MM.1S (cell line): ENCODE measurements around the gene HCAR2.

ENCODE experiments used
- DNase-seq: peaks from one replicate; pipeline ENCODE4 v3.0.0-alpha.2; 2015
- H2AFZ ChIP-seq: fragments of 300-600 bp; sonication (generic); 2 replicates; pipeline ENCODE4 v1.6.0; 2016; ENCODE audit warnings: antibody characterized with exemption, low read length
- H3F3A ChIP-seq: fragments of 300-600 bp; sonication (generic); 2 replicates; pipeline ENCODE4 v1.6.1; 2016; ENCODE audit warnings: mild to moderate bottlenecking, antibody characterized with exemption, low read length, moderate library complexity, mixed read lengths; ENCODE audit not compliant: insufficient read depth
- H3K27ac ChIP-seq: fragments of 300-600 bp; sonication (generic); 2 replicates; pipeline ENCODE4 v1.5.1; 2016; ENCODE audit warnings: mild to moderate bottlenecking, low read length
- H3K27me3 ChIP-seq: fragments of 300-600 bp; sonication (generic); replicated peaks from 2 replicates; pipeline ENCODE4 v1.6.0; 2016; ENCODE audit warnings: low read length; ENCODE audit not compliant: insufficient read depth
- H3K36me3 ChIP-seq: fragments of 300-600 bp; sonication (generic); replicated peaks from 2 replicates; pipeline ENCODE4 v1.6.1; 2016; ENCODE audit warnings: mild to moderate bottlenecking, low read length, mixed read lengths; ENCODE audit not compliant: insufficient read depth
- H3K4me1 ChIP-seq: fragments of 300-600 bp; sonication (generic); 2 replicates; pipeline ENCODE4 v1.6.1; 2016; ENCODE audit warnings: low read length, mixed read lengths
- H3K4me2 ChIP-seq: fragments of 300-600 bp; sonication (generic); 2 replicates; pipeline ENCODE4 v1.6.0; 2016; ENCODE audit warnings: low read depth, low read length
- H3K4me3 ChIP-seq: fragments of 300-600 bp; sonication (generic); 2 replicates; pipeline ENCODE4 v1.5.1; 2016; ENCODE audit warnings: low read length, mixed read lengths
- H3K79me2 ChIP-seq: fragments of 300-600 bp; sonication (generic); 2 replicates; pipeline ENCODE4 v1.6.1; 2016; ENCODE audit warnings: mixed run types, low read length, mixed read lengths
- H3K9ac ChIP-seq: fragments of 300-600 bp; sonication (generic); 2 replicates; pipeline ENCODE4 v1.6.1; 2016; ENCODE audit warnings: low read length, mixed read lengths
- H3K9me2 ChIP-seq: fragments of 300-600 bp; sonication (generic); replicated peaks from 2 replicates; pipeline ENCODE4 v1.6.1; 2016; ENCODE audit warnings: mild to moderate bottlenecking, low read length, mixed read lengths; ENCODE audit not compliant: insufficient read depth
- H3K9me3 ChIP-seq: fragments of 300-600 bp; sonication (generic); replicated peaks from 2 replicates; pipeline ENCODE4 v1.6.1; 2016; ENCODE audit warnings: mild to moderate bottlenecking, low read length, mixed read lengths; ENCODE audit not compliant: insufficient read depth
- H4K20me1 ChIP-seq: fragments of 300-600 bp; sonication (generic); 2 replicates; pipeline ENCODE4 v1.6.1; 2016; ENCODE audit warnings: mild to moderate bottlenecking, low read length, moderate library complexity, mixed read lengths; ENCODE audit not compliant: insufficient read depth
- EZH2 ChIP-seq: fragments of 300-600 bp; sonication (generic); optimal IDR thresholded peaks from 2 replicates; pipeline ENCODE3; 2017; ENCODE audit warnings: low read depth, mild to moderate bottlenecking, antibody characterized with exemption, low read length, mixed read lengths
- EZH2phosphoT487 ChIP-seq: fragments of 300-600 bp; sonication (generic); IDR thresholded peaks from 2 replicates; pipeline ENCODE4 v1.6.1; 2018; ENCODE audit warnings: antibody characterized with exemption, low read length
- TF ChIP-seq, protein P1 (sequence below): fragments of 300-600 bp; sonication (generic); IDR thresholded peaks from 2 replicates; pipeline ENCODE4 v1.5.1; 2016; ENCODE audit warnings: antibody characterized with exemption, low read length, mixed read lengths

The HCAR2 gene

DNA sequence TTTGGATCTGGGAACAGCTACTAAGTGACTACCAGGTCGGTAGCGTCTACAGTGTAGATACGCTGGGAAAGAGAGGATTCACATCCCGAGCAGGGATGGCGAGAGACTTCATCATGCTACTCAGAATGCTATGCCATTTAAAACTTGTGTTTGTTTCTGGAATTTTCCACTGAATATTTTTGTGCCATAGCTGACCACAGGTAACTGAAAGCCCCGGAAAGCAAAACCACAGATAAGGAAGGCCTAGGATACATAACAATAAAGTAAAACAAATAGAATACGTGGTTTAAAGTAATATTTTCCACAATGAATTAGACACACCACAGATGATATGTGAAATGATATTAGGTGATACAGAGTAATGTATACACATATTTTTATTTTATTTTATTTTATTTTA lies 35.4 kb upstream of the HCAR2 start:
- H3K79me2 ChIP-seq = no peaks in the 10 kb centered on the region
- no peaks in the 10 kb centered on the region for H3F3A ChIP-seq
- H3K27ac ChIP-seq = no peak overlapping the region
- H3K4me1 ChIP-seq = no peaks in the 10 kb centered on the region
- H3K4me3 ChIP-seq = no peak overlapping the region
- no peak for TF ChIP-seq EZH2phosphoT487
- no peak for TF ChIP-seq EZH2
- TF ChIP-seq, protein P1, sequence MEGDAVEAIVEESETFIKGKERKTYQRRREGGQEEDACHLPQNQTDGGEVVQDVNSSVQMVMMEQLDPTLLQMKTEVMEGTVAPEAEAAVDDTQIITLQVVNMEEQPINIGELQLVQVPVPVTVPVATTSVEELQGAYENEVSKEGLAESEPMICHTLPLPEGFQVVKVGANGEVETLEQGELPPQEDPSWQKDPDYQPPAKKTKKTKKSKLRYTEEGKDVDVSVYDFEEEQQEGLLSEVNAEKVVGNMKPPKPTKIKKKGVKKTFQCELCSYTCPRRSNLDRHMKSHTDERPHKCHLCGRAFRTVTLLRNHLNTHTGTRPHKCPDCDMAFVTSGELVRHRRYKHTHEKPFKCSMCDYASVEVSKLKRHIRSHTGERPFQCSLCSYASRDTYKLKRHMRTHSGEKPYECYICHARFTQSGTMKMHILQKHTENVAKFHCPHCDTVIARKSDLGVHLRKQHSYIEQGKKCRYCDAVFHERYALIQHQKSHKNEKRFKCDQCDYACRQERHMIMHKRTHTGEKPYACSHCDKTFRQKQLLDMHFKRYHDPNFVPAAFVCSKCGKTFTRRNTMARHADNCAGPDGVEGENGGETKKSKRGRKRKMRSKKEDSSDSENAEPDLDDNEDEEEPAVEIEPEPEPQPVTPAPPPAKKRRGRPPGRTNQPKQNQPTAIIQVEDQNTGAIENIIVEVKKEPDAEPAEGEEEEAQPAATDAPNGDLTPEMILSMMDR = no peak
- H2AFZ ChIP-seq = no peak overlapping the region
- no peaks in the 10 kb centered on the region for H3K9me2 ChIP-seq
- H3K36me3 ChIP-seq = no peaks in the 10 kb centered on the region
- no peaks in the 10 kb centered on the region for H3K9me3 ChIP-seq
- H4K20me1 ChIP-seq = no peaks in the 10 kb centered on the region
- no peaks in the 10 kb centered on the region for H3K27me3 ChIP-seq
- H3K4me2 ChIP-seq = no peak overlapping the region
- no peak overlapping the region for H3K9ac ChIP-seq
- no peak for DNase-seq

DNA sequence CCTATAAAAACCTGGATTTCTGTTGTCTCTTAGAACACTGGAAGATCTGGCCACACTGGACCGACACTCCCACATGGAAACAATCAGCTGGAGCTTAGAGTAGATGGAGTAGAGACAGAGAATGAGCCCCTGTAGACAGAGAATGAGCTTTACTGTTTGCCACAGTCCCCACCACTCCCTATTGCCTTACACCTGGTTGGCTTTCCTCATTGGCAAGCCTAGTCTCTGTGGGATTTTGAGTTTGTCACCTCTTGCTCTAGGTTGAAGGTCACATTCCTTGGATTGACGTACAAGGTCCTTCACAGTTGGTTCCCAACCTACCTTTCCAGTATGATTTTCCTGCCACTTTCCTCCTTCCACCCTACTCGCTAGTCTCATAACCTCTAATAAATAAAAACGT lies 29.5 kb upstream of the HCAR2 start:
- Histone ChIP-seq H3K4me3 (no peak overlapping the region), H3K36me3 (no peaks in the 10 kb centered on the region), H2AFZ (no peak overlapping the region), H3K9me3 (no peaks in the 10 kb centered on the region), H3F3A (no peaks in the 10 kb centered on the region), H3K27me3 (no peaks in the 10 kb centered on the region; the same call in 1 of the 2 replicates), H3K4me1 (no peaks in the 10 kb centered on the region), H3K9me2 (no peaks in the 10 kb centered on the region), H3K9ac (no peak overlapping the region), H4K20me1 (no peaks in the 10 kb centered on the region), H3K4me2 (no peak overlapping the region), H3K27ac (no peak overlapping the region), H3K79me2 (no peaks in the 10 kb centered on the region)
- no peak for DNase-seq
- TF ChIP-seq EZH2 (no peak), EZH2phosphoT487 (no peak)
- TF ChIP-seq, protein P1 = no peak

DNA sequence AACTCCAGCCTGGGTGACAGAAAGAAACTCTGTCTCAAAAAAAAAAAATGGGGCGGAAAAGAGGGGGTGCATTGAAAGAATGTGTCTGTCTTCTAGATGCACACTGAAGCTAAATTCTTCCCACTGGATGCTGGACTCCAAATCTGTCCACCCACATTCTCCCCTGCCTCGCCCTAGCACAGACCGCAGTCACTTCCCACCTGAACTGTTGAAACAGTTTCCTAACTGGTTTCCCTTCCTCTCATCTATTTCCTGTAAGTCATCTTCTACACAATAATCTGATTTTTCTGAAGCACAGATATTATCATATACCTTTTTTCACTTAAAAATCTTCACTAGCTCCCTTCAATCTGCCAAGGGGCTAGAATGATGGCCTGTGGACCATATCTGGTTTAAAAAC lies 29.0 kb upstream of the HCAR2 start:
- no peaks in the 10 kb centered on the region for H3K4me1 ChIP-seq
- H4K20me1 ChIP-seq = no peaks in the 10 kb centered on the region
- no peak overlapping the region for H3K27ac ChIP-seq
- no peaks in the 10 kb centered on the region for H3K36me3 ChIP-seq
- no peak overlapping the region for H2AFZ ChIP-seq
- no peaks in the 10 kb centered on the region for H3K9me2 ChIP-seq
- no peaks in the 10 kb centered on the region; the same call in 1 of the 2 replicates for H3K27me3 ChIP-seq
- no peak overlapping the region for H3K9ac ChIP-seq
- H3K9me3 ChIP-seq = no peaks in the 10 kb centered on the region
- DNase-seq = no peak
- TF ChIP-seq EZH2 (no peak), EZH2phosphoT487 (no peak)
- TF ChIP-seq, protein P1 = no peak
- no peak overlapping the region for H3K4me3 ChIP-seq
- no peaks in the 10 kb centered on the region for H3K79me2 ChIP-seq
- no peaks in the 10 kb centered on the region for H3F3A ChIP-seq
- H3K4me2 ChIP-seq = no peak overlapping the region
